Subcutaneous adipose tissue (tissue), 4 donors: ENCODE results near the gene HS1BP3. TPM values are rescaled to one million over a fixed set of nuclear protein-coding genes. Genes with fewer than 3 reads are reported as not detected.

Experiments used
- total RNA-seq, 4 donors: library from RNA; depleted of rRNA; stranded (reverse); fragments of >200 nt; gene quantifications; one replicate each; pipeline ENCODE4 v1.1.0, GENCODE V29; 2016
- TF ChIP-seq, protein P1 (sequence below): fragments of 450-650 bp; IDR thresholded peaks from one replicate; pipeline ENCODE4 v1.5.1; 2016; ENCODE audit warnings: low read depth, mild to moderate bottlenecking, control low read depth, antibody characterized with exemption, moderate library complexity

Gene HS1BP3
- total RNA-seq, 4 donors from 2014 or later = 12.6 to 37.6 (median 34.7) TPM

DNA sequence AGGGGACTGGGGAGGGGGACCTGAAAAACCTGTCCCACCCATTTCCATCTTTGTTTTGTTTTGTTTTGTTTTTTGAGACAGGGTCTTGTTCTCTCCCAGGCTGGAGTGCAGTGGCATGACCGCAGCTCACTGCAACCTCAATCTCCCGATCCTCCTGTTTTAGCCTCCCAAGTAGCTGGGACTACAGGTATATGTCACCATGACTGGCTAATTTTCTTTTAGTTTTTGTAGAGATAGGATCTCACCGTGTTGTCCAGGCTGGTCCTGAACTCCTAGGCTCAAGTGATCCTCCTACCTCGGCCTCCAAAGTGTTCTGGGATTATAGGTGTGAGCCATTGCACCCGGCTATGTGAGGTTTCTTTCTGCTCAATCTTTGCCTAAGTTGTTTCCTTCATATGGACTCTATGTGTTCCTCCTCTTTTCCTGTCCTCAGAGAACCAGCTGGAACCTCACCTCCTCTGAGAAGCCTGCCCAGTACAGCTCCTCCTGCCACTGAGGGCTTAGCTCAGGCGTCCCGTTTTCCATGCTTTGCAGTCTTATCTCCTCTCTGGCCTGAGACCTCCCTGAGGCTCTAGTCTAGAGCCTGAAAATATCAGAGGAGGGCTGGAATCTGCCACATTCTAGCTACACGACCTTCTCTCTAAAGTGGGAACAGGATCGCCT, 74.8 kb downstream of the HS1BP3 start:
- TF ChIP-seq, protein P1, sequence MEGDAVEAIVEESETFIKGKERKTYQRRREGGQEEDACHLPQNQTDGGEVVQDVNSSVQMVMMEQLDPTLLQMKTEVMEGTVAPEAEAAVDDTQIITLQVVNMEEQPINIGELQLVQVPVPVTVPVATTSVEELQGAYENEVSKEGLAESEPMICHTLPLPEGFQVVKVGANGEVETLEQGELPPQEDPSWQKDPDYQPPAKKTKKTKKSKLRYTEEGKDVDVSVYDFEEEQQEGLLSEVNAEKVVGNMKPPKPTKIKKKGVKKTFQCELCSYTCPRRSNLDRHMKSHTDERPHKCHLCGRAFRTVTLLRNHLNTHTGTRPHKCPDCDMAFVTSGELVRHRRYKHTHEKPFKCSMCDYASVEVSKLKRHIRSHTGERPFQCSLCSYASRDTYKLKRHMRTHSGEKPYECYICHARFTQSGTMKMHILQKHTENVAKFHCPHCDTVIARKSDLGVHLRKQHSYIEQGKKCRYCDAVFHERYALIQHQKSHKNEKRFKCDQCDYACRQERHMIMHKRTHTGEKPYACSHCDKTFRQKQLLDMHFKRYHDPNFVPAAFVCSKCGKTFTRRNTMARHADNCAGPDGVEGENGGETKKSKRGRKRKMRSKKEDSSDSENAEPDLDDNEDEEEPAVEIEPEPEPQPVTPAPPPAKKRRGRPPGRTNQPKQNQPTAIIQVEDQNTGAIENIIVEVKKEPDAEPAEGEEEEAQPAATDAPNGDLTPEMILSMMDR = no peak

DNA sequence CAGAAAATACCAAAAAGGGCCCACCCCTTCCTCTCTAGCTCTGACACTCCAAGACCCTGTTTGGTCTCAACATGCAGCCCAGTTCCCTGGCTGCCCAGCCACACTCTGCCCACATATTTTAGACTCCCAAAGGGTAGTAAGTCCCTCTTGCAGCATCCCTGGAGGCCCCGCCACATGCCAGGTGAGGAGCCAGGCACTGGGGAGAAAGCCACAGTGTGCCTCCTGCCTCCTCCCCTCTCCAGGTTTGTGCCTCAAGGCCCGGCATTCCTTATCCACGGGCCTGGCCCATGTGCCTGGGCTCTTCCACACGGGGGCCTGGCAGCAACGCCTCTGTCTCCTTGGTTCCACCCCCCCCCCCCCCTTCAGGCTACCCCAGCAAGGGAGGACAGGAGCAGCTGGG, 75.5 kb downstream of the HS1BP3 start:
- TF ChIP-seq, protein P1 = no peak

DNA sequence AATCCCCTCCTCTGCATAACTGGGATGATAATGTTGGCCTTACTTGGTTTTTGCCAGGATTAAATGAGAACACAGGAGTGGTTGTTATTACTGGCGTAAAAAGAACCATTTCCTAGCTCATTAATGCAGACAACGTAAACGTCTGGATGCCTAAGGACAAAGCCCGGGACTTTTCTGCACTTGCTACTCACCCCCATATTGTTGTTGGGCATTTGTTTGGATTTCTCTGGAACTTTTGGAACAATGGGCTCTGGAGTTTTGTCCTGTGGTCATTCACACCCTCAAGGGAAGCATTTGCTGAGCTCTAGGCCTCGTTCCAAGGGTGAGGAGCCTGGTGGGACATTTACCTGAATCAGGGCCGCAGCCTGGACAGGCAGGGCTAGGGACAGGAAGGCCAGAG, 76.0 kb downstream of the HS1BP3 start:
- TF ChIP-seq, protein P1 = no peak

DNA sequence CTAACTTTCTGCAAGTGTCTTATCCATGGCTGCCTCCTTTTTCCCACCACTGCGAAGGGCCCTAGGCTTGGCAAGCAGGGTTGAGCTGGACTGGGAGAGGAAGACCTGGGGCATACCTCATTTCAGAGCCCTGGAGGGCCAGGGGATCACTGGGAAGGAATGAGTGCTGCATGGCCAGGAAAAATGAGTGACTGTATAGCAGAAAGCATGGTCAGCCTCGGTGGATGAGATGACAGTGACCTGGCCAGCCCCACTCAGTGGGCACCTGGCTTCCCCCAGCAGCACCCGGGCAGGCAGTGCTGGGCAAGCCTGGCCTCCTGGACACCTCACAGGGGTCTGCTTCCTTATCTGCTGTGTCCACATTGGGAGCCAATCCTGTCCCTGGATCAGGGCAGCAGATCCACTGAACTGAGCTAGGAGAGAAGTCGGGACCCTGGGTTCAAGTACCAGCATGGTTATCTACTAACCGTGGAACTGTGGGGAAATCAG, 76.4 kb downstream of the HS1BP3 start:
- TF ChIP-seq, protein P1 = no peak

DNA sequence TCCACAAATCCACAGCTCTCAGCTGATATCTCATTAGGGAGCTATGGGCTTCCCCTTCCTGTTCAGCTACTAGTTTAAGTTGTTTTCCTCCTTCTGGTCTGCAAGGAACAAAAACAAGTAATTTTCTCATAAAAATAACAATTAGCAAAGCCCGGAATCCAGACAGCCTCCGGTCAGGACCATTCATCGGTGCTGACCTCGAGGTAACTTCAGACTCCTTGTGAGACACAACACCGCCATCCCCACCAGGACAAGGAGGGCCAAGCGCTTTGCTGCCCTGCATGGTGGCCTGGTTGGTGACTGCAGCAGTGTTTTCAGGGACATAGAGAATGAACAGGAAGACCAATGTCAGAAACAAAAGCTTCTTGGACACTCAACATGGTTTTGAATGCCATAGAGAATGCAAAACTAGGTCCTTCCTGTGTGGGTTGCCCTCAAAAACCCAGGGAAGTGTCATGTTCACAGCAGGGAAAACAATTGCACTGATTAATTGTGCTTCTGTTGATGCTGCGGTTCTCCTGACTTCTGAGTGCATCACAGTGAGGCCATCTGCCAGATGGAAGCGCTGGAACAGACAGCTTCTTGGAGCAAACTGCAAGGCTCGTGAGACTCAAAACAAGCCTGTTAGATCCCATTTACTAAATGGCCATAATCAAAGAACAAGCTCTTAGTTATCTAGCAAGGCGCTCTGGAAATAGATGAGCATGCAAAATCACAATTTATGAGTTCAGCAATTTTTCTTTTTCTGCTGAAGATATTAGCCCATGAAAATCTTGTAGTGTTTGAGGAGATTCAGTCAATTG, 77.1 kb downstream of the HS1BP3 start:
- TF ChIP-seq, protein P1 = no peak

DNA sequence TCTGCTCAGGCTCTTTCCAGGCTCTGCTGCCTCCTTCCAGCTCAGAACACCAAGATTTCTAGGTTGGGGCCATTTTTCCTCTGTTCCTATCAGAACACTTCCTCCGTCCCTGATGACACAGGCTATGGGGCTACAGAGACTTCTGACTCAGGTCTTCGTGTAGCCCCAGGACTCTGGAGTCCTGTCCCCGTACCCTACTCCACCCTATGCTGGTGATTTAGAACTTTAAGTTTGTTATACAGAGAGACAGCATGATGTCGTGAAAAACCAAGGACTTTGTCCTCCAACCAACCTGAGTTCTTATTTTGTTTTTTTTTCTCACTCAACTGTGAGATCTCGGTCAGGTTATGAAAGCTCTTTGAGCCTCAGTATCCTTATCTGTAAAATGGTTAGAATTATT, 78.7 kb downstream of the HS1BP3 start:
- TF ChIP-seq, protein P1 = no peak

DNA sequence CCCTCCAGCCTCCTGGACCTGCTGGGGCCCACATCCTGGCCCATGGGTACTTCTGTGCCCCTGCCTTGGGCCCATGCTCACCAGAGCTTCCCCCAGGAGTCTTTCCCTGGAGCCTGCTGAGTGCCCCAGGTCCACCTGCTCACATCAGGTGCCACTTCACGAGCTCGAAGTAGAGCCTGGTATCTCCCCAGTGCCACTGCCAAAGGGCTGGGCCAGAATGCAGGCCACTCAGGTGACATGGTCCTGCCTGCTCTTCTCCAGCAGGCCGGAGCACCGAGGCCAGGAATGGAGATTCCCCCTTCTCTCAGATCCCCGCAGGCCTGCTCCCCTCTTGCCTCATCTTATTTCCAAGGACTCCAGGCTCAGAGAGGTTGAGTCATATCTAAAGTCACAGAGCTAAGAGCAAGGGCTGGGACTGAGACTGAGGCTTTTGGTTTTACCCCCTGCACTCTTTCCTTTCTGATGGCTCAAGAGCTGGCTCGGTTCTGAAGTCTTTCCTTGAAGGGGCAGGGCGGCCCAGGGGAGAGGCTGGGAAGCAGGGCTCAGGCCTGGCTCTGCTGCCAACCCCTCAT, 79.2 kb downstream of the HS1BP3 start:
- TF ChIP-seq, protein P1 = no peak
